ENCODE data around the gene CPNE1. TPM values are rescaled to one million over a fixed set of nuclear protein-coding genes. Genes with fewer than 3 reads are reported as not detected.

The CPNE1 gene
- total RNA-seq, 1 donor from 2014 or later, result 76.3 TPM

GRCh38 chr20:35680452-35681183, 15.9 kb upstream of the CPNE1 start:
- H3K4me3 ChIP-seq (ENCODE audit: low read depth, low read length), result no peak overlapping the region
- TF ChIP-seq, protein P1, sequence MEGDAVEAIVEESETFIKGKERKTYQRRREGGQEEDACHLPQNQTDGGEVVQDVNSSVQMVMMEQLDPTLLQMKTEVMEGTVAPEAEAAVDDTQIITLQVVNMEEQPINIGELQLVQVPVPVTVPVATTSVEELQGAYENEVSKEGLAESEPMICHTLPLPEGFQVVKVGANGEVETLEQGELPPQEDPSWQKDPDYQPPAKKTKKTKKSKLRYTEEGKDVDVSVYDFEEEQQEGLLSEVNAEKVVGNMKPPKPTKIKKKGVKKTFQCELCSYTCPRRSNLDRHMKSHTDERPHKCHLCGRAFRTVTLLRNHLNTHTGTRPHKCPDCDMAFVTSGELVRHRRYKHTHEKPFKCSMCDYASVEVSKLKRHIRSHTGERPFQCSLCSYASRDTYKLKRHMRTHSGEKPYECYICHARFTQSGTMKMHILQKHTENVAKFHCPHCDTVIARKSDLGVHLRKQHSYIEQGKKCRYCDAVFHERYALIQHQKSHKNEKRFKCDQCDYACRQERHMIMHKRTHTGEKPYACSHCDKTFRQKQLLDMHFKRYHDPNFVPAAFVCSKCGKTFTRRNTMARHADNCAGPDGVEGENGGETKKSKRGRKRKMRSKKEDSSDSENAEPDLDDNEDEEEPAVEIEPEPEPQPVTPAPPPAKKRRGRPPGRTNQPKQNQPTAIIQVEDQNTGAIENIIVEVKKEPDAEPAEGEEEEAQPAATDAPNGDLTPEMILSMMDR (IDR thresholded peaks at IDR 0.05; ENCODE audit: insufficient read depth, low read length, severe bottlenecking), result no peak
- DNase-seq (ENCODE audit: low read depth), result no peak
- H3K36me3 ChIP-seq (ENCODE audit: control insufficient read depth, insufficient read depth, low read length), result peaks cover 3% of the 10 kb centered on the region
- no peak for FAIRE-seq
- H3K27me3 ChIP-seq (ENCODE audit: control insufficient read depth, insufficient read depth, low read length), result no peaks in the 10 kb centered on the region

DNA sequence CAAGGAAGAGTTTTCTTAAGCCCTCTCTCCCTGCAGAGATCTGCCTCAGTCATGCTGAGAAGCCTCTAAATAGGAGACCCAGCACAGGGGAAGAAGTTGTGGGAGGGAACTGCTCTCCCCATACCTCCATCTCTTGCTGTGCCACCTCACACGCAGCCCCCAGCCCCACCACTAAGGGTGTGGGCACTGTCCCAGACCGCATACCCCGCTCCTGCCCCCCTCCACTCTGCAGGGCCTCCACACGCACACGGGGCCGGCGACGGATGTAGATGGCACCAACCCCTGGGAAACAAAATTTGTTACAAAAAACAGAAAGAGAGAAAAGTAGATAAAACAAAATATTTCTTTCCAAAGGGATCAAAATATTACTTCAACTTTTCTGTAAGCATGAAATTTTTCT, 10.2 kb upstream of the CPNE1 start:
- FAIRE-seq (no peak), DNase-seq (ENCODE audit: low read depth) (no peak)
- H3K4me3 ChIP-seq (ENCODE audit: low read depth, low read length), result no peak overlapping the region
- no peaks in the 10 kb centered on the region for H3K27me3 ChIP-seq (ENCODE audit: control insufficient read depth, insufficient read depth, low read length)
- H3K36me3 ChIP-seq (ENCODE audit: control insufficient read depth, insufficient read depth, low read length), result peaks cover 9% of the 10 kb centered on the region
- TF ChIP-seq, protein P1 (IDR thresholded peaks at IDR 0.05; ENCODE audit: insufficient read depth, low read length, severe bottlenecking), result no peak

DNA sequence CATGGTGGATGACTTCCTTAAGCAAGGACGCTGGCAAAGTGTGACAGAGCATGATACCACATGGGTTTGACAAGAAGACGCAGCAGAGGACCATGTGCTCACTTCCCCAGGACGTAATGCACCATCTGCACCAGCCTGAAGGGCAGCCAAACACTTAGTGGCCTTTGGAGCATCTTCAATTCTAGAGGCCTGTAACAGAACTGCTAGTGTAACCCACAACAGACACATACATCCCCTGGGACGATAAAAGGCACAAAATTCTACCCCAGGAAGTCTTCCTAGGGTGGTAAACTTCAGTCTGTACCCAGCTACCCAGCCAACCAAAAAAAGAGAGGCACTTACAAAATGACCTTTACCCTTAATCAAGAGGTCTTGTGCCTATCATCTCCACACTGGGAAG, 9.2 kb upstream of the CPNE1 start:
- no peak for FAIRE-seq

GRCh38 chr20:35669681-35670080, 5.0 kb upstream of the CPNE1 start:
- no peak for DNase-seq (ENCODE audit: low read depth)
- TF ChIP-seq, protein P1 (IDR thresholded peaks at IDR 0.05; ENCODE audit: insufficient read depth, low read length, severe bottlenecking), result no peak
- no peak overlapping the region for H3K4me3 ChIP-seq (ENCODE audit: low read depth, low read length)
- peaks cover 10% of the 10 kb centered on the region for H3K36me3 ChIP-seq (ENCODE audit: control insufficient read depth, insufficient read depth, low read length)
- H3K27me3 ChIP-seq (ENCODE audit: control insufficient read depth, insufficient read depth, low read length), result no peaks in the 10 kb centered on the region
- no peak for FAIRE-seq

More for the DNA sequence above, 9.2 kb upstream of the CPNE1 start:
- Histone ChIP-seq H3K36me3 (ENCODE audit: control insufficient read depth, insufficient read depth, low read length) (peaks cover 12% of the 10 kb centered on the region), H3K27me3 (ENCODE audit: control insufficient read depth, insufficient read depth, low read length) (no peaks in the 10 kb centered on the region), H3K4me3 (ENCODE audit: low read depth, low read length) (no peak overlapping the region)
- DNase-seq (ENCODE audit: low read depth), result no peak
- TF ChIP-seq, protein P1 (IDR thresholded peaks at IDR 0.05; ENCODE audit: insufficient read depth, low read length, severe bottlenecking), result no peak

- no peak for DNase-seq (ENCODE audit: low read depth)
- Histone ChIP-seq H3K4me3 (ENCODE audit: low read depth, low read length) (no peak overlapping the region), H3K36me3 (ENCODE audit: control insufficient read depth, insufficient read depth, low read length) (peaks cover 9% of the 10 kb centered on the region), H3K27me3 (ENCODE audit: control insufficient read depth, insufficient read depth, low read length) (no peaks in the 10 kb centered on the region)
- TF ChIP-seq, protein P1 (IDR thresholded peaks at IDR 0.05; ENCODE audit: insufficient read depth, low read length, severe bottlenecking), result no peak
- no peak for FAIRE-seq
Observed at GRCh38 chr20:35669221-35669620, 4.5 kb upstream of the CPNE1 start.

- TF ChIP-seq, protein P1 (IDR thresholded peaks at IDR 0.05; ENCODE audit: insufficient read depth, low read length, severe bottlenecking), result no peak
- DNase-seq (ENCODE audit: low read depth) (no peak), FAIRE-seq (no peak)
- Histone ChIP-seq H3K36me3 (ENCODE audit: control insufficient read depth, insufficient read depth, low read length) (peaks cover 3% of the 10 kb centered on the region), H3K4me3 (ENCODE audit: low read depth, low read length) (no peak overlapping the region), H3K27me3 (ENCODE audit: control insufficient read depth, insufficient read depth, low read length) (no peaks in the 10 kb centered on the region)
Observed at GRCh38 chr20:35665949-35666288, 1.2 kb upstream of the CPNE1 start.

Measured in bronchial epithelial cell (primary cell).